AG04450 (cell line): Measurements from ENCODE around the gene MAPK14. TPM values are rescaled to one million over a fixed set of nuclear protein-coding genes. Genes with fewer than 3 reads are reported as not detected.

ENCODE experiments used
- CTCF ChIA-PET: fragments of 300-600, 350-600 bp; formaldehyde crosslinking; extraction: SDS; loops from one replicate; lab custom pipeline; 2022; ENCODE audit warnings: antibody characterized with exemption, inconsistent platforms; lab: Charles Lee
- POLR2A ChIA-PET: fragments of 350-600 bp; formaldehyde crosslinking; extraction: SDS; loops from one replicate; lab custom pipeline; 2021; ENCODE audit warnings: antibody characterized with exemption, inconsistent platforms; lab: Yijun Ruan, JAX
- DNase-seq: peaks from one replicate; pipeline ENCODE4 v3.0.0-alpha.2; 2011; ENCODE audit warnings: low read depth, low spot score
- H3K27ac ChIP-seq: one replicate; pipeline ENCODE4 v1.5.1; 2012; ENCODE audit warnings: low read depth, low read length, control low read depth
- H3K27me3 ChIP-seq: one replicate; pipeline ENCODE4 v1.6.0; 2012; ENCODE audit warnings: low read length; ENCODE audit not compliant: control insufficient read depth, insufficient read depth
- H3K4me3 ChIP-seq: 2 replicates; pipeline ENCODE4 v1.5.1; 2011; ENCODE audit warnings: mild to moderate bottlenecking, low read depth, low read length, control low read depth
- H3K9me3 ChIP-seq: 2 replicates; pipeline ENCODE4 v1.5.1; 2012; ENCODE audit warnings: low read length; ENCODE audit not compliant: control insufficient read depth, insufficient read depth
- CTCF ChIP-seq: IDR thresholded peaks from 2 replicates; pipeline ENCODE4 v1.5.1; 2011; ENCODE audit warnings: low read depth, low read length, control low read depth, inconsistent platforms
- polyA plus RNA-seq: library from polyadenylated mRNA; depleted of rRNA; stranded (reverse); fragments of >200 nt; gene quantifications from 2 replicates; pipeline ENCODE4 v1.2.3, GENCODE V29; 2011

The MAPK14 gene
- polyA plus RNA-seq, 1 experiment: 55.7 TPM

GRCh38 chr6:36130667-36131510 is 103.3 kb downstream of the MAPK14 start:
- H3K27ac ChIP-seq: peak overlapping the region; percentile 61
- no peak for DNase-seq
- H3K27me3 ChIP-seq: no peaks in the 10 kb centered on the region
- H3K4me3 ChIP-seq: peak overlapping the region; percentile 20; the same call in 1 of the 2 replicates
- CTCF ChIA-PET: interaction anchor here (1.1 to 2.8 kb wide), 3 partner anchors 7 to 210 kb away, joined by 3 to 10 read pairs (median 5); no protein-coding TSS in a partner anchor
- POLR2A ChIA-PET: interaction anchor here (1.3 kb wide), 1 partner anchor 66 kb away, joined by 5 read pairs; the partner anchor contains the start of gene BRPF3
- TF ChIP-seq CTCF: no peak
- peaks cover 5% of the 10 kb centered on the region; the same call in 1 of the 2 replicates for H3K9me3 ChIP-seq

- ChIA-PET POLR2A (interaction anchor here (1.3 kb wide), 1 partner anchor 65 kb away, joined by 5 read pairs; the partner anchor contains the start of gene BRPF3), CTCF (interaction anchor here (1.1 to 2.8 kb wide), 3 partner anchors 8 to 209 kb away, joined by 3 to 10 read pairs (median 5); no protein-coding TSS in a partner anchor)
- Histone ChIP-seq H3K27ac (peak overlapping the region; percentile 39), H3K27me3 (no peaks in the 10 kb centered on the region), H3K9me3 (peaks cover 5% of the 10 kb centered on the region; the same call in 1 of the 2 replicates), H3K4me3 (0 out of 2 replicates have a peak overlapping the region, but pooled peaks have one; percentile 10)
- DNase-seq: peak; percentile 15
- TF ChIP-seq CTCF: no peak
Measured at GRCh38 chr6:36131511-36132245, 104.1 kb downstream of the MAPK14 start.

- no peak for TF ChIP-seq CTCF
- DNase-seq: no peak
- no peaks in the 10 kb centered on the region for H3K27me3 ChIP-seq
- CTCF ChIA-PET: interaction anchor here (1.1 to 2.8 kb wide), 3 partner anchors 9 to 209 kb away, joined by 3 to 10 read pairs (median 5); no protein-coding TSS in a partner anchor
- H3K9me3 ChIP-seq: peaks cover 5% of the 10 kb centered on the region; the same call in 1 of the 2 replicates
- peak overlapping the region; percentile 39 for H3K27ac ChIP-seq
- H3K4me3 ChIP-seq: no peak overlapping the region
- POLR2A ChIA-PET: interaction anchor here (1.3 kb wide), 1 partner anchor 65 kb away, joined by 5 read pairs; the partner anchor contains the start of gene BRPF3
Measured at GRCh38 chr6:36132246-36132895, 104.8 kb downstream of the MAPK14 start.

GRCh38 chr6:36133148-36133547 is 105.5 kb downstream of the MAPK14 start:
- ChIA-PET POLR2A (no interaction called here), CTCF (no interaction called here)
- DNase-seq: no peak

More at GRCh38 chr6:36133148-36133547, 105.5 kb downstream of the MAPK14 start:
- no peaks in the 10 kb centered on the region for H3K27me3 ChIP-seq
- no peak overlapping the region for H3K4me3 ChIP-seq
- no peaks in the 10 kb centered on the region; the same call in 1 of the 2 replicates for H3K9me3 ChIP-seq
- TF ChIP-seq CTCF: no peak
- no peak overlapping the region for H3K27ac ChIP-seq
